HepG2 (cell line): Measurements from ENCODE around the gene SLC48A1. TPM values are rescaled to one million over a fixed set of nuclear protein-coding genes. Genes with fewer than 3 reads are reported as not detected.

Source experiments
- BCL6 ChIP-seq: IDR thresholded peaks from 2 replicates; pipeline ENCODE4 v1.6.1; 2016; ENCODE audit warnings: missing genetic modification reagents, missing compliant biosample characterization
- CC2D1A ChIP-seq: sonication (generic); formaldehyde crosslinking; IDR thresholded peaks from 2 replicates; pipeline ENCODE4 v1.8.1; 2023; ENCODE audit warnings: mild to moderate bottlenecking, missing genetic modification reagents
- ELF4 ChIP-seq: sonication (generic); formaldehyde crosslinking; IDR thresholded peaks from 2 replicates; pipeline ENCODE4 v1.5.0; 2020; ENCODE audit warnings: missing genetic modification reagents, mild to moderate bottlenecking, moderate library complexity, borderline replicate concordance
- HDAC6 ChIP-seq: fragments of 200-600 bp; sonication (generic); IDR thresholded peaks from 2 replicates; pipeline ENCODE4 v1.7.0; 2017; ENCODE audit warnings: mild to moderate bottlenecking, antibody characterized with exemption, low read length, low read depth
- HMGXB4 ChIP-seq, 2 experiments: sonication (generic) in 1 of 2; formaldehyde crosslinking in 1 of 2; IDR thresholded peaks; 2 replicates each; pipeline versions ENCODE4 v1.4.0 to v1.6.1; 2018 to 2020; ENCODE audit warnings: missing genetic modification reagents in 2 of 2, borderline replicate concordance in 1 of 2, low read depth in 1 of 2, mild to moderate bottlenecking in 1 of 2, missing biosample characterization in 1 of 2
- HNRNPL ChIP-seq: fragments of 200-400 bp; formaldehyde crosslinking; IDR thresholded peaks from 2 replicates; pipeline ENCODE4 v1.6.1; 2017; ENCODE audit warnings: mild to moderate bottlenecking, low read depth, low read length
- NFIC ChIP-seq: IDR thresholded peaks from 2 replicates; pipeline ENCODE4 v1.6.1; 2012; ENCODE audit warnings: mild to moderate bottlenecking, low read length, inconsistent platforms
- POLR2AphosphoS5 ChIP-seq: IDR thresholded peaks from 2 replicates; pipeline ENCODE4 v1.6.1; 2012; ENCODE audit warnings: low read depth, low read length
- RERE ChIP-seq: IDR thresholded peaks from 2 replicates; pipeline ENCODE4 v1.6.1; 2016; ENCODE audit warnings: low read depth, missing genetic modification reagents, missing compliant biosample characterization
- RXRA ChIP-seq: sonication (generic); formaldehyde crosslinking; IDR thresholded peaks from 2 replicates; pipeline ENCODE4 v1.5.1; 2020; ENCODE audit warnings: missing genetic modification reagents
- SUZ12 ChIP-seq: fragments of 150-350 bp; IDR thresholded peaks from 2 replicates; pipeline ENCODE4 v1.6.1; 2014; ENCODE audit warnings: low read depth, low read length
- ZBED4 ChIP-seq: sonication (generic); formaldehyde crosslinking; IDR thresholded peaks from 2 replicates; pipeline ENCODE4 v1.4.0; 2020; ENCODE audit warnings: missing genetic modification reagents, borderline replicate concordance
- ZMYM4 ChIP-seq: sonication (generic); formaldehyde crosslinking; IDR thresholded peaks from 2 replicates; pipeline ENCODE4 v1.8.1; 2023; ENCODE audit warnings: mild to moderate bottlenecking, missing genetic modification reagents
- ZNF251 ChIP-seq: sonication (generic); formaldehyde crosslinking; IDR thresholded peaks from 2 replicates; pipeline ENCODE4 v1.9.0; 2021; ENCODE audit warnings: mild to moderate bottlenecking, missing genetic modification reagents
- ZNF260 ChIP-seq: sonication (generic); formaldehyde crosslinking; IDR thresholded peaks from 2 replicates; pipeline ENCODE4 v1.4.0; 2020; ENCODE audit warnings: missing genetic modification reagents, low read depth, mild to moderate bottlenecking, borderline replicate concordance
- ZNF317 ChIP-seq: sonication (generic); formaldehyde crosslinking; IDR thresholded peaks from 2 replicates; pipeline ENCODE4 v1.5.0; 2020; ENCODE audit warnings: mild to moderate bottlenecking, missing genetic modification reagents
- ZNF333 ChIP-seq: sonication (generic); formaldehyde crosslinking; IDR thresholded peaks from 2 replicates; pipeline ENCODE4 v1.4.0; 2020; ENCODE audit warnings: mild to moderate bottlenecking, missing genetic modification reagents, borderline replicate concordance
- ZNF33A ChIP-seq: sonication (generic); formaldehyde crosslinking; IDR thresholded peaks from 2 replicates; pipeline ENCODE4 v1.5.1; 2020; ENCODE audit warnings: missing genetic modification reagents, mild to moderate bottlenecking, moderate library complexity, borderline replicate concordance
- polyA plus RNA-seq, 8 experiments: library from polyadenylated mRNA; depleted of rRNA in 3 of 8; stranded (reverse) in 7 of 8; unstranded in 1 of 8; fragments of >200 nt; fragmentation: Illumina TruSeq in 4 of 8; extraction: Trizol in 4 of 8; gene quantifications; 2 replicates each; pipeline versions ENCODE4 v1.2.1 to v1.2.3, GENCODE V29; 2011 to 2016; ENCODE audit warnings: low read depth in 4 of 8, missing spikeins in 1 of 8, mixed read lengths in 1 of 8; ENCODE audit not compliant: insufficient read depth in 1 of 8
- total RNA-seq, 5 experiments: library from RNA; depleted of rRNA; stranded (reverse); fragments of >200 nt; fragmentation: Illumina TruSeq; extraction: Trizol; gene quantifications; 2 replicates each; pipeline ENCODE4 v1.2.3, GENCODE V29; 2016; ENCODE audit warnings: low read depth in 1 of 5

Gene SLC48A1
- total and polyA plus RNA-seq, 2 of the 13 experiments (the other 11 are each of a cell fraction or from before 2014, with no cell fraction given): 2.2 to 3.7 TPM

GRCh38 chr12:47758834-47759690 is 14.0 kb upstream of the SLC48A1 start, which contains the start of gene RAPGEF3 (continued):
- TF ChIP-seq HMGXB4 (CRISPR knock-in tag; IDR thresholded peaks at IDR 0.05; ENCODE audit: borderline replicate concordance in 1 of 2, low read depth in 1 of 2): peak; percentile 48 to 76; a peak in 1 of 4 replicates
- TF ChIP-seq ZMYM4: no peak
- no peak for TF ChIP-seq CC2D1A (CRISPR knock-in tag)
- no peak for TF ChIP-seq NFIC
- no peak for TF ChIP-seq POLR2AphosphoS5
- no peak for TF ChIP-seq ELF4 (CRISPR knock-in tag)
- no peak; the same call in 1 of the 2 replicates for TF ChIP-seq ZNF333 (CRISPR knock-in tag)
- TF ChIP-seq ZNF33A (CRISPR knock-in tag): no peak
- TF ChIP-seq ZBED4 (CRISPR knock-in tag): no peak
- no peak for TF ChIP-seq ZNF317 (CRISPR knock-in tag)
- peak; percentile 18; the same call in 1 of the 2 replicates for TF ChIP-seq RXRA
- TF ChIP-seq ZNF260 (CRISPR knock-in tag): no peak
- TF ChIP-seq ZNF251 (CRISPR knock-in tag): no peak
- peak; percentile 54; the same call in 1 of the 2 replicates for TF ChIP-seq HNRNPL
- TF ChIP-seq HDAC6: no peak
- TF ChIP-seq SUZ12: no peak
- TF ChIP-seq RERE (CRISPR knock-in tag): no peak
- TF ChIP-seq BCL6 (CRISPR knock-in tag): no peak
